ENCODE results near the gene DUSP3.

- TF ChIP-seq TAF1 (IDR thresholded peaks at IDR 0.05; ENCODE audit: borderline replicate concordance, insufficient read depth, low read length) (no peak), SIN3A (IDR thresholded peaks at IDR 0.05; ENCODE audit: borderline replicate concordance, insufficient read depth, low read length) (no peak), REST (IDR thresholded peaks at IDR 0.05; ENCODE audit: insufficient read depth in 1 of 2, low read depth in 2 of 2, low read length in 2 of 2) (no peak), POLR2AphosphoS5 (IDR thresholded peaks at IDR 0.05; ENCODE audit: low read depth, low read length) (no peak), FOXP2 (optimal IDR thresholded peaks at IDR 0.05; ENCODE audit: borderline replicate concordance, extremely low read depth, extremely low read length, insufficient read depth) (no peak)
Observed at GRCh38 chr17:43814714-43815113, 35.9 kb upstream of the DUSP3 start.

Data from PFSK-1 (cell line).